ENCODE results near the gene NRG2.

NRG2 gene

DNA sequence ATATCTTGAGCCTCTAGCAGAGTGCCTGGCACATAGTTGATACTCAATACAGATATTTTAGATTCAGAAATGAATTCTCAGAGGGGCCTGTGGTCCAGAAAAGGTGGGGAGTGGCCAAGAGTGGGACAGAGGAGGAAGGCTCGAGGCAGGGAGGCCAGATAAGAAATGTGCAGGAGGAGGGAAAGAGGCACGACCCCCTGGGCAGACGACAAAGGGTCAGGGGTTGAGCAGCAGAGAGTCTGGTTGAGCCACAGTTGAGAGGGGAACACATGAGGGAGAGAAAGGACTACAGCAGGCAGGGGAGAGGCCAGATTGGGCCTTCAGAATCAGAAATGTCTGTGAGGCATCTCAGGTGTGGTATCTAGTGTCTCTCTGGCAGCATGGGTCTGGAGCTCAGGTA lies 158.4 kb downstream of the NRG2 start:
- ATAC-seq: no peak
- no peak for TF ChIP-seq PPARA (CRISPR knock-in tag; IDR thresholded peaks at IDR 0.05; ENCODE audit: borderline replicate concordance)
- TF ChIP-seq ZFP30 (CRISPR knock-in tag; IDR thresholded peaks at IDR 0.05): no peak
- no peak for TF ChIP-seq RARB (CRISPR knock-in tag; IDR thresholded peaks at IDR 0.05)
- TF ChIP-seq CSRNP3 (CRISPR knock-in tag; IDR thresholded peaks at IDR 0.05): no peak
- TF ChIP-seq GLIS3 (CRISPR knock-in tag; IDR thresholded peaks at IDR 0.05): no peak
- TF ChIP-seq CSDC2 (CRISPR knock-in tag; IDR thresholded peaks at IDR 0.05): no peak
- TF ChIP-seq TCF4 (CRISPR knock-in tag; IDR thresholded peaks at IDR 0.05; ENCODE audit: borderline replicate concordance): no peak

GRCh38 chr5:139884144-139884543 lies 159.0 kb downstream of the NRG2 start:
- no peak for TF ChIP-seq GLIS3 (CRISPR knock-in tag; IDR thresholded peaks at IDR 0.05)
- ATAC-seq: no peak

- no peak for ATAC-seq
Observed at GRCh38 chr5:139882961-139883539, 160.0 kb downstream of the NRG2 start.

GRCh38 chr5:139882316-139882715 lies 160.8 kb downstream of the NRG2 start:
- ATAC-seq: no peak; the same call in 2 of the 3 replicates
- TF ChIP-seq CSDC2 (CRISPR knock-in tag; IDR thresholded peaks at IDR 0.05) (no peak), SNAI2 (CRISPR knock-in tag; IDR thresholded peaks at IDR 0.05) (no peak), ZNF70 (CRISPR knock-in tag; IDR thresholded peaks at IDR 0.05) (no peak)
- TF ChIP-seq, protein P1, sequence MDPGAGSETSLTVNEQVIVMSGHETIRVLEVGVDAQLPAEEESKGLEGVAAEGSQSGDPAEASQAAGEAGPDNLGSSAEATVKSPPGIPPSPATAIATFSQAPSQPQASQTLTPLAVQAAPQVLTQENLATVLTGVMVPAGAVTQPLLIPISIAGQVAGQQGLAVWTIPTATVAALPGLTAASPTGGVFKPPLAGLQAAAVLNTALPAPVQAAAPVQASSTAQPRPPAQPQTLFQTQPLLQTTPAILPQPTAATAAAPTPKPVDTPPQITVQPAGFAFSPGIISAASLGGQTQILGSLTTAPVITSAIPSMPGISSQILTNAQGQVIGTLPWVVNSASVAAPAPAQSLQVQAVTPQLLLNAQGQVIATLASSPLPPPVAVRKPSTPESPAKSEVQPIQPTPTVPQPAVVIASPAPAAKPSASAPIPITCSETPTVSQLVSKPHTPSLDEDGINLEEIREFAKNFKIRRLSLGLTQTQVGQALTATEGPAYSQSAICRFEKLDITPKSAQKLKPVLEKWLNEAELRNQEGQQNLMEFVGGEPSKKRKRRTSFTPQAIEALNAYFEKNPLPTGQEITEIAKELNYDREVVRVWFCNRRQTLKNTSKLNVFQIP (CRISPR knock-in tag; IDR thresholded peaks at IDR 0.05; ENCODE audit: borderline replicate concordance, low read depth): no peak

More at GRCh38 chr5:139882961-139883539, 160.0 kb downstream of the NRG2 start:
- TF ChIP-seq CREB5 (CRISPR knock-in tag; IDR thresholded peaks at IDR 0.05; ENCODE audit: low read depth): no peak
- no peak for TF ChIP-seq PPARA (CRISPR knock-in tag; IDR thresholded peaks at IDR 0.05; ENCODE audit: borderline replicate concordance)
- TF ChIP-seq OSR1 (CRISPR knock-in tag; IDR thresholded peaks at IDR 0.05): no peak
- no peak for TF ChIP-seq TCF4 (CRISPR knock-in tag; IDR thresholded peaks at IDR 0.05; ENCODE audit: borderline replicate concordance)

- TF ChIP-seq CSRNP3 (CRISPR knock-in tag; IDR thresholded peaks at IDR 0.05) (no peak), GLIS3 (CRISPR knock-in tag; IDR thresholded peaks at IDR 0.05) (no peak), PATZ1 (CRISPR knock-in tag; IDR thresholded peaks at IDR 0.05; ENCODE audit: borderline replicate concordance) (no peak), ZNF8 (CRISPR knock-in tag; IDR thresholded peaks at IDR 0.05) (no peak)
- TF ChIP-seq, protein P1 (CRISPR knock-in tag; IDR thresholded peaks at IDR 0.05; ENCODE audit: borderline replicate concordance, low read depth): no peak
- no peak for ATAC-seq
Observed at GRCh38 chr5:139881143-139881733, 161.9 kb downstream of the NRG2 start.
